HG03442 (cell line): ENCODE measurements around the gene DNAH8.
"Not testable (repeated sequence)": the region's sequence is repeated elsewhere in the genome, so short reads cannot be mapped to it uniquely, and the experiment has no call there.

Experiments used
- ATAC-seq: cut with Tn5 transposase; IDR thresholded peaks from one replicate; pipeline ENCODE4 v1.9.1; 2021; ENCODE audit warnings: mild to moderate bottlenecking, moderate library complexity; ENCODE audit not compliant: unreplicated experiment

Gene DNAH8

GRCh38 chr6:38697846-38698245, 17.3 kb upstream of the DNAH8 start:
- no peak for ATAC-seq

DNA sequence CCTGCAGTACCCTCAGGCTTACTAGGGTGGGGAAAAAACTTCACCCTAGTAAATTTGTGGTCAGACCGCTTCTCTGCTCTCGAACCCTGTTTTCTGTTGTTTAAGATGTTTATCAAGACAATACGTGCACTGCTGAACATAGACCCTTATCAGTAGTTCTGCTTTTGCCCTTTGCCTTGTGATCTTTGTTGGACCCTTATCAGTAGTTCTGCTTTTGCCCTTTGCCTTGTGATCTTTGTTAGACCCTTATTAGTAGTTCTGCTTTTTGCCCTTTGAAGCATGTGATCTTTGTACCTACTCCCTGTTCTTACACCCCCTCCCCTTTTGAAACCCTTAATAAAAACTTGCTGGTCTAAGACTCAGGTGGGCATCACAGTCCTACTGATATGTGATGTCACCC, 15.4 kb upstream of the DNAH8 start:
- not testable (repeated sequence) for ATAC-seq

DNA sequence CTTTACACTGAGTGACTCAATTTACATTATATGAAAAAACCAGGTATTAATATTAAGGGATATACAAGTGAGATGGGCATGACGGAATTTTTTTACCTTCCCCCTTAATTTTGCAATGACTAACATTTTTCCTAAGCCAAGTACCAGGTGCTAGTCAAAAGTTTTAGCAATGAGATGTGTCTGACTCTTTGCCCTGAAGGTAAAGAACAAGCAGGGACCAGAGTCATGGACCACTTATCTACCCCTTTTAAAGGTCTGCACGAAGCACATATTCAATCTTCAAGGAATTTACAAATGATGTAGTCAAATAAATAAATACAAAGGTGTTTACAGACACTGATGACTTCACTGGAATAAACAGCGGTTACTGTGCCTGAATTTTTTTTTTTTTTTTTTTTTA, 13.6 kb upstream of the DNAH8 start:
- no peak for ATAC-seq

DNA sequence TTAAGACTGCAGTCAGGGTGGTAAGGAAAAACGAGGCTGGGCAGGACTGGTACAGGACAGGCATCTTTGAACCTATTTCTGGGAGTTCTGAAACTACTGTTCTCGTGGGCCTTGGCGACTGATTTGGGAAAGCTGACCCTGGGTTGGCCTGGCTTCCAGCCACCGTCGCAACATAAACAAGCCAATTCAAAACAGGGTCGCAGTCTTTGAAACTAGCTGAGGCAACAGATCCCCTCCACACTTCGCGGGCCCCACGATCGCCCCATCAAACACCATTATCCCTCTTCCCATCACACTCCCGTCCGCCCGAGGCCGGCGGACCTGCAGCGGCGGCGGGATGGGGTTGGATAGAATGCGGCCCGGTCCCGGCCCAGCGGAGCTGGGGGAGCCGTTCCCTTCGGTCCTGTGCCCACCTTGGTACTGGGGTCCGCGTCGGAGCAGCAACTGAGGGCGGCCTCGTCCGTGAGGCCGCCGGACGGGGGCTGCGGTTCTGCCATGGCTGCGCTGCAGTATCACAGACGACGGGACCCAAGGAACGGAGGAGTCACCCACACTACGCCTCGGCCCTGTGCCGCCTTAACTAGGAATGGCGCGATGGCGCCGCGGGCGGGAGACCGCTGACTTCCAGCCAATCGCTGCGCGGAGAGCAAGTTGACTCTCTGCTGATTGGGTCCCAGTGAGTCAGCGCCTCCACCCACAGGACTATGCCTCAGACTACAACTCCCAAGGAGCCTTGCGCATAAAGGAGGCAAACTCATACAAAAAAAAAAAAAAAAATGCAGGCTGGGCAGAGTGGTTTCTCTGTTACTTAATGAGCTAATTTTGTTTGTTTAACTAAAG, 12.3 kb upstream of the DNAH8 start, which contains the start of gene GLO1:
GLO1 (minus strand) TSS at position 588 of the 840 bp plus-strand sequence; CDS start at position 497, 91 bp downstream.
- ATAC-seq, result peak; percentile 99

DNA sequence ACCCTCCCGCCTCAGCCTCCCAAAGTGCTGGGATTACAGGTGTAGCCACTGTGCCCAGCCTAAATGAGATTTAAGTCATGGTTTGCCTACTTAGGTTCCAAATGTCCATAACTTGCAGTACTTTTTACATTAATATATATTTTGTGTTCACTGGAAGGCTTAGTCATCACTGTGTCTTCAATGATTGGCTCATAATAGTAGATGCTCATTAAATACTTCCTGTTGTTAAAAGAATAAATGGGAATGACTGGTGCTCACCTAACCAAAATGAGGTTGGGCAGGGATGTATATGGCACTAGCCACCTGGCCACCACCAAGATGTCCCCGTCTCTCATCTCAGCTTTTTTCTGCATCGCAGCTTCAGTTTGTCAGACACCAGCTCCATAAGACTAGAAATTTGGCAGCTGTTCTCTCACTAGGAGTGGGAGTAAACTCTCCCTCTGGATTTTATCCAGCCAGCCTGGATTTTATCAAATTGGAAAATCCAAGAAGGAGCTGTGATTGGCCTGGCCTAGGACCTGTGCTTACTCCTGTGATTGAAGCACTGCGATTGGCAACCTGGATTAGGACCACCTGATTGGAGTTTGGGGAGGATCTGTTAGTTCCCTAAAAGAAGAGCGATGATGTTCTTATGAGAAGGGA, 11.0 kb upstream of the DNAH8 start:
- no peak for ATAC-seq

- no peak for ATAC-seq
Measured at GRCh38 chr6:38705924-38706323, 9.2 kb upstream of the DNAH8 start.

- ATAC-seq, result no peak
Measured at GRCh38 chr6:38708496-38708895, 6.6 kb upstream of the DNAH8 start.

DNA sequence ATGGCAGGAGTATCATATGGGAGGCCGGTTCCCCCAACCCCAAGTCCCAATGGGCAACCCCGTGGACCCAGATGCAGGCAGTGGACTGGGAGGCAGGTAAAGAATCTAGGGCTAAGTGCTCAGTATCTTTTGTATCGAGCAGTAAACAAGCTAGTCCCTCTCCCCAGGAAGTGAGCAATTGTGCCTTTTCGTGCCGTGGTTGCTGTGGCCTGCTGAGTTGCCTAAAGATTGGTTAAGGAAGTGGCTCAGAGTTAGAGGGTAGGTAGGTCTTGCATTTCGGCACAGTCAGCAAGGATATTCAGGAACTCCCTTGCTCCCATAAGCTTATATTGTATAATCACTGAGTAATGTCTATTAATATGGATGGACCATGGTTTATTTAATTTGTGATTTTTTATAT, 1.3 kb upstream of the DNAH8 start:
- ATAC-seq, result no peak

DNA sequence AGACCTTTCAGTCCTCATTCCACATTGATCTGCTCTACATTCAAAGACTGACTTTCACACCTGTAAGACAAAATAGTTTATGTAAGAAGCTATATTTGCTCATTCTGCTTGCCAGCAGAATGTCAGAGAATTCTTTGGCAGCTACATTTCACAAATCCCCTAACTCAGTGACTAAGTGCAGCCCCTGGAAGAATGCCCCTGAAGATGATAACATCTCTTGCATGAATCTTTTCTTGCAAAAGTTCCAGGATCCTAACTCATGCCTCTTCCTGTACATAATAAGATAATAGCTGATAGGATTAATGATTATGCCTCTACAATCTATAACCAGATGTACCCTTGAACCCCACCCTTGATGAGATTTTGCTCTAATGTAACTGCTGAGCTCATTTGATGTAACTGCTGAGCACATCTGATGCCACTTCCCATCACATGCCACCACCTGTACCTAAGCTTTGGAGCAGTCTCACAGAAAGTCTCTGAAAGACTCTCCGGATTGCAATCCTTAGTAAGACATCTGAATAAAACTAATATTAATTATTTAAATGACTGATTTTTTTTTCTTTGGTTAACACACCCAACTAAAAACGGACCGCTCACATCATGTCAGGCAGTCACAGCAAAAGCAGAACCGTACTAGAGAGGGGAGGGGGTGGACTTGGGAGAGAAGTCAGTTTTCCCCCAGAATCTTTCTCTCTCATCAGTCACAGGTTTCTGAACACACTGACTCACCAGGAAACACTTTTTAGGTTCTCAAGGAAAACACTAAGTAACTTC, 684 bp upstream of the DNAH8 start:
- ATAC-seq, result no peak

GRCh38 chr6:38716825-38717224, 1.7 kb downstream of the DNAH8 start:
- ATAC-seq, result no peak

DNA sequence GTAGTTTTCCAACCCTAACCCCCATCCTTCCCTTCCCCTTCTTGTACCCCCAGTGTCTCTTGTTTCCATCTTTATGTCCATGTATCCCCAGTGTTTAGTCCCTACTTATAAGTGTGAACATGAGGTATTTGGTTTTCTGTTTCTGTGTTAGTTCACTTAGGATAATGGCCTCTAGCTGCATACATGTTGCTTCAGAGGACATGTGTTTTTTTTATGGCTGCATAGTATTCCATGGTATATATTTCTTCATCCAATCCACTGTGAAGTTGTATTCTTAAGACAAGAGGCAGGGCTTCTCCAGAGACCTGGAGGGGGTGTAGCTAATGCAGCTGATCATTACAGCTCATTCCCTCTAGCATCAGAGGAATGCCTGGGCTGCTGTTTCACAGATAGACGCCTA, 4.2 kb downstream of the DNAH8 start:
- ATAC-seq, result no peak

GRCh38 chr6:38720295-38720694, 5.2 kb downstream of the DNAH8 start:
- no peak for ATAC-seq

DNA sequence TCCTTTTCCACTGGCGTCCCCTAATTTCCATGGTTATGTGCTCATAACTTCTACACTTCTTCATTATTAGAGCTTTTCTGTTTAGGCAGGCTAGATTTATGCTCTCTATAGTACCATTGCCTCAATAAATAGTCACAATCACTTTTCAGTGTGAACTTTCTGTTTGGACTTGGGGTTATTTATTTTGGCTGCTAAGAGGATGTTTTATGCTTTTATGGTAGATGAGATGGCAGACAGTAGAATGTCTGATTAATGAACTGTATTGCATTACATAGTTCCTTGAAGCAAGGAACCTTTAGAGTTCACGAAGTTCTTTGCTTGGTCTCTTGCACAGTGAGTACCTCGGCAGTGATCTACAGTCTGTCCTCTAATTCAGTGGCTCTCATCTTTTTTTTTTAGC, 6.9 kb downstream of the DNAH8 start:
- no peak for ATAC-seq

- ATAC-seq, result no peak
Measured at GRCh38 chr6:38722727-38723334, 7.7 kb downstream of the DNAH8 start.

DNA sequence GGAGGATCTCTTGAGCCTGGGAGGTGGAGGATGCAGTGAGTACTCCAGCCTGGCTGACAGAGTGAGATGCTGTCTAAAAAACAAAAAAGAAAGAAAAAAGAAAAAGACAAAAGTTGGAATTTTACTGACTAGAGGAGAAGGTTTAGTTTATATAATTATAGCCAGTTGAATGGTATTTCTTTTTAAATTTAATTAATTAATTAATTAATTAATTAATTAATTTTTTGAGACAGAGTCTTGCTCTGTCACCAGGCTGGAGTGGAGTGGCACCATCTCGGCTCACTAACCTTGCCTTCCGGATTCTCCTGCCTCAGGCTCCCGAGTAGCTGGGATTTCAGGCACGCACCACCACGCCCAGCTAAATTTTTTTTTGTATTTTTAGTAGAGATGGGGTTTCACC, 8.7 kb downstream of the DNAH8 start:
- no peak for ATAC-seq

GRCh38 chr6:38724343-38724742, 9.2 kb downstream of the DNAH8 start:
- no peak for ATAC-seq

DNA sequence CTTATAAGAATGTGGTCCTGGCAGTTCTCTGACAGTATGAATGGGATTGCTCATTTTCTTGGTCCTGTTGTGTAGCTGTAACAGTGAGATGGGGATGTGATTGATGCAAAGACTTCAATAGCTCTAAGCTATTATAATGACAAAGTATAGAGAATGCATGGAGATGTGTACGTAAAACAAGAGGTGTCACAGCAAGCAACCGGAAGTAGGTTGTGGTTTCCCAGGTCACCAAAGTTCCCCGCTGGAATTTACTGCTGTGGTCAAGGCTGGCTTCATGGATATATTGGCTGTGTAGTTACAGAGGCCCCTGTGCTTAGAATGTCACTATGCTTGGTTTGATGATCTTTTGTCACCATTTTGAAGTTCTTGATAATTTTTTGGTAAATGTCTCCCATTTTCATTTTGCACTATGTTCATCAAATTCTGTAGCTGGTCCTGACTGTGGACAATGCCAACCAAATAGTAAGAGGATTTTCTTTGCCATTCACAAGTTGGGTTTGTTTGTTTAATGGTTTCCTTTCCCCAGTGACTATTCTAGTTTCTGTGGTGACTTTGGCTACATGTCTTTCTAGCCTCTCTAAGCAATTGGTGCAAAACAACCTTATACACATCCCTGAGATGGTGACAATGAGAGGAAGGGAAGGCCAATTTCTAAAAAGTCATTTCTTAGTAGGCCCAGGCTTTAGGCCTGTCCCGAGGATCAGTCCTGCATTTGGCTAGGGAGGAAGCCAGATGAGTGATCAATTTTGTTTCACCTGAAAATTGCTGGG, 10.5 kb downstream of the DNAH8 start:
- ATAC-seq, result no peak

GRCh38 chr6:38728203-38728602, 13.1 kb downstream of the DNAH8 start:
- ATAC-seq, result no peak

DNA sequence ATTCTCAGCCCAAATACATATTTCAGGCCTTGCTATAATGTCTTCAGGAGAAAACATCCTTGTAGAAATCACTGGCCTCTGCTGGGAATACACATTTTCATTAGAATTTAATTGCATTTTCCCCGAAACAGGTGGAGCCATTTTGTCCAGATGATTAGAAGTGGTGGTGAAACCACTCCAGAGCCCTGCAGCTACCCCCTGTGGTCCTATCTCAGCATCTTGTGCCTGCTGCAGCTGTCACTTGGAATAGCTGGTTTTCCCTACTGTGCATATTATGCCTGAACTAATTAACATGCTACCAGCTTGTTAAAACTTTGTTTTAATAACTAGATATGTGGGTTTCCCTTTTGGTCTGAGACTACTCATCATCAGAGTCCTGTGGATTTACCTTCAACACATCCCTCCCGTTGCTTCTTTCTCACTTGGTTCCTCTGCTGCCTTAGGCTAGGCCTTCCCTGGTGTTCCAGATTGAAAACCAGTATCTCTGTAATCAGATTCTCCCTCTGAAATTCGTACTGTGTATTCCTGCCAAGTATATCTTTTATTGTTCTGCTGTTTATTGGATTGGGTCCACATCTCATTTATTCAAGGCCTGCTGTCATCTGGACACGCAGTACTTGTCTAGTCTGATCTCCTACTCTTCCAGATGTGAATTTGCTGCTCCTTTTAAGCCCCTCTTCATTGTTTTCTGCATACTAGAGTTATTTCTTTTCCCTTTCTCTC, 15.2 kb downstream of the DNAH8 start:
- no peak for ATAC-seq

- no peak for ATAC-seq
Measured at GRCh38 chr6:38736951-38737350, 21.8 kb downstream of the DNAH8 start.
